GM12891 (cell line): ENCODE data around the gene OTUB1.

Experiments
- PAX5 ChIP-seq: IDR thresholded peaks from 2 replicates; pipeline ENCODE4 v1.6.1; 2011; ENCODE audit warnings: low read length, moderate library complexity, mild to moderate bottlenecking; ENCODE audit not compliant: insufficient read depth, severe bottlenecking
- POLR2A ChIP-seq: IDR thresholded peaks from 2 replicates; pipeline ENCODE4 v1.6.1; 2011; ENCODE audit warnings: low read depth, low read length, control low read depth
- POLR2AphosphoS5 ChIP-seq: IDR thresholded peaks from 2 replicates; pipeline ENCODE4 v1.6.1; 2011; ENCODE audit warnings: low read depth, low read length, control low read depth
- POU2F2 ChIP-seq: IDR thresholded peaks from 2 replicates; pipeline ENCODE4 v1.6.1; 2011; ENCODE audit warnings: low read depth, mild to moderate bottlenecking, control low read depth, low read length, moderate library complexity
- SPI1 ChIP-seq: IDR thresholded peaks from 2 replicates; pipeline ENCODE4 v1.6.1; 2011; ENCODE audit warnings: low read depth, low read length, control low read depth
- TAF1 ChIP-seq: IDR thresholded peaks from 2 replicates; pipeline ENCODE4 v1.6.1; 2011; ENCODE audit warnings: low read depth, low read length, control low read depth

- TF ChIP-seq SPI1: no peak
- TF ChIP-seq POLR2AphosphoS5: no peak
- no peak for TF ChIP-seq POLR2A
- no peak for TF ChIP-seq TAF1
- no peak for TF ChIP-seq PAX5
- no peak for TF ChIP-seq POU2F2
Measured at GRCh38 chr11:64036087-64037026, 50.1 kb downstream of the OTUB1 start.
